ENCODE data around the gene STEAP4. TPM values are rescaled to one million over a fixed set of nuclear protein-coding genes. Genes with fewer than 3 reads are reported as not detected.

The STEAP4 gene
- total RNA-seq, 1 experiment from 2014 or later: 0.10 TPM

DNA sequence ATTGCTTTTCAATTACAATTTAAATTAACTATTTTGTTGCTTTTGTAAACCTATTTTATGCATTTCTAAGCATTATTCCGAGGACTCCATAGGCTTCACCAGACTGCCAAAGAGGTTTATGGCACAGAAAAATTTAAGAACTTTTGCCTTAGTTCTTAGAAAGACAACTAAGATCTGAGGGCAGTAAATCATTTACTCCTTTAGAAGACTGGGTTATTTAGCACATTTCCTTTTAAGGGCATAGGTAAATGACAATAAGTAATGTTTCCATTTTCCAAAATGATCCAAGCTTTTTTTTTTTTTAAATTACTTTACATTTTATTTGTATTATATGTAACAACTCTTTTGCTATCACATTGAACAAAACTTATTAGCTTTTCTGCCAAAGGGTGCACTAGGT, 15.0 kb upstream of the STEAP4 start:
- Histone ChIP-seq H3K27ac (ENCODE audit: low read length) (no peak overlapping the region), H3K4me1 (ENCODE audit: control insufficient read depth, insufficient read depth, low read length) (no peaks in the 10 kb centered on the region), H3K36me3 (ENCODE audit: control insufficient read depth, insufficient read depth, low read length) (no peaks in the 10 kb centered on the region), H3K27me3 (ENCODE audit: control insufficient read depth, insufficient read depth, low read length) (no peaks in the 10 kb centered on the region), H3K4me3 (ENCODE audit: low read depth in 2 of 2, low read length in 2 of 2) (no peak overlapping the region), H3K9me3 (ENCODE audit: control insufficient read depth, insufficient read depth, low read depth, low read length) (no peaks in the 10 kb centered on the region)
- in situ Hi-C loops (cut with HindIII; ENCODE audit: low pct_unique_long_range_greater_than_20kb, low sequenced_read_pairs): no loop called here
- POLR2A ChIA-PET: no interaction called here
- CTCF ChIA-PET: no interaction called here
- TF ChIP-seq TCF7L2 (IDR thresholded peaks at IDR 0.05; ENCODE audit: low read depth, low read length) (no peak), POLR2AphosphoS5 (IDR thresholded peaks at IDR 0.05; ENCODE audit: low read depth, low read length) (no peak), SIN3A (IDR thresholded peaks at IDR 0.05; ENCODE audit: borderline replicate concordance, insufficient read depth, low read depth, low read length) (no peak)
- TF ChIP-seq, protein P1, sequence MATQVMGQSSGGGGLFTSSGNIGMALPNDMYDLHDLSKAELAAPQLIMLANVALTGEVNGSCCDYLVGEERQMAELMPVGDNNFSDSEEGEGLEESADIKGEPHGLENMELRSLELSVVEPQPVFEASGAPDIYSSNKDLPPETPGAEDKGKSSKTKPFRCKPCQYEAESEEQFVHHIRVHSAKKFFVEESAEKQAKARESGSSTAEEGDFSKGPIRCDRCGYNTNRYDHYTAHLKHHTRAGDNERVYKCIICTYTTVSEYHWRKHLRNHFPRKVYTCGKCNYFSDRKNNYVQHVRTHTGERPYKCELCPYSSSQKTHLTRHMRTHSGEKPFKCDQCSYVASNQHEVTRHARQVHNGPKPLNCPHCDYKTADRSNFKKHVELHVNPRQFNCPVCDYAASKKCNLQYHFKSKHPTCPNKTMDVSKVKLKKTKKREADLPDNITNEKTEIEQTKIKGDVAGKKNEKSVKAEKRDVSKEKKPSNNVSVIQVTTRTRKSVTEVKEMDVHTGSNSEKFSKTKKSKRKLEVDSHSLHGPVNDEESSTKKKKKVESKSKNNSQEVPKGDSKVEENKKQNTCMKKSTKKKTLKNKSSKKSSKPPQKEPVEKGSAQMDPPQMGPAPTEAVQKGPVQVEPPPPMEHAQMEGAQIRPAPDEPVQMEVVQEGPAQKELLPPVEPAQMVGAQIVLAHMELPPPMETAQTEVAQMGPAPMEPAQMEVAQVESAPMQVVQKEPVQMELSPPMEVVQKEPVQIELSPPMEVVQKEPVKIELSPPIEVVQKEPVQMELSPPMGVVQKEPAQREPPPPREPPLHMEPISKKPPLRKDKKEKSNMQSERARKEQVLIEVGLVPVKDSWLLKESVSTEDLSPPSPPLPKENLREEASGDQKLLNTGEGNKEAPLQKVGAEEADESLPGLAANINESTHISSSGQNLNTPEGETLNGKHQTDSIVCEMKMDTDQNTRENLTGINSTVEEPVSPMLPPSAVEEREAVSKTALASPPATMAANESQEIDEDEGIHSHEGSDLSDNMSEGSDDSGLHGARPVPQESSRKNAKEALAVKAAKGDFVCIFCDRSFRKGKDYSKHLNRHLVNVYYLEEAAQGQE (IDR thresholded peaks at IDR 0.05; ENCODE audit: insufficient read depth in 1 of 2, low read depth in 2 of 2, low read length in 1 of 2): no peak
- TF ChIP-seq, protein P2, sequence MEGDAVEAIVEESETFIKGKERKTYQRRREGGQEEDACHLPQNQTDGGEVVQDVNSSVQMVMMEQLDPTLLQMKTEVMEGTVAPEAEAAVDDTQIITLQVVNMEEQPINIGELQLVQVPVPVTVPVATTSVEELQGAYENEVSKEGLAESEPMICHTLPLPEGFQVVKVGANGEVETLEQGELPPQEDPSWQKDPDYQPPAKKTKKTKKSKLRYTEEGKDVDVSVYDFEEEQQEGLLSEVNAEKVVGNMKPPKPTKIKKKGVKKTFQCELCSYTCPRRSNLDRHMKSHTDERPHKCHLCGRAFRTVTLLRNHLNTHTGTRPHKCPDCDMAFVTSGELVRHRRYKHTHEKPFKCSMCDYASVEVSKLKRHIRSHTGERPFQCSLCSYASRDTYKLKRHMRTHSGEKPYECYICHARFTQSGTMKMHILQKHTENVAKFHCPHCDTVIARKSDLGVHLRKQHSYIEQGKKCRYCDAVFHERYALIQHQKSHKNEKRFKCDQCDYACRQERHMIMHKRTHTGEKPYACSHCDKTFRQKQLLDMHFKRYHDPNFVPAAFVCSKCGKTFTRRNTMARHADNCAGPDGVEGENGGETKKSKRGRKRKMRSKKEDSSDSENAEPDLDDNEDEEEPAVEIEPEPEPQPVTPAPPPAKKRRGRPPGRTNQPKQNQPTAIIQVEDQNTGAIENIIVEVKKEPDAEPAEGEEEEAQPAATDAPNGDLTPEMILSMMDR (IDR thresholded peaks at IDR 0.05): no peak
- BruUV-seq (replicated peaks): no TSS peak
- intact Hi-C loops (cut with micrococcal nuclease; ENCODE audit: unreplicated experiment): no loop called here
- ATAC-seq (no peak), DNase-seq (ENCODE audit: low read depth, low spot score) (no peak)

DNA sequence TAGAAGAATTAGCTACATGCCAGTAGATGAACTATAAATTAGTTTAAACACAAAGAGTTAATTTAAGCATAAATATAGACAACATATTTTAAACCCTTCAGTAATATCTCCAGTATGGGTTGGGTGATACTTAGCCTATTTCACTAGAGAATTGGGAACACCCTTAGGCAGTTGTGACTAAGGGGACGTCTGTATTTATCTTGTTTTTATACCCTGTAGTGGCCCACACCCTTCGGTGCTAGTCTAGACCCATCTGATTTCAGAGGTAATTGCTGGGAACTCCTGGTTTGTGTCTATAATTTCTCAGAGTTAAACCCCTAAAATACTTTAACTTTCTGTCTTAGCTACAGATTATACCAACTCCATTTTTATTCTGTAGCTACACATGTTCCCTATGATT, 11.5 kb upstream of the STEAP4 start:
- intact Hi-C loops (cut with micrococcal nuclease; ENCODE audit: unreplicated experiment) (no loop called here), in situ Hi-C loops (cut with HindIII; ENCODE audit: low pct_unique_long_range_greater_than_20kb, low sequenced_read_pairs) (no loop called here)
- H3K9me3 ChIP-seq (ENCODE audit: control insufficient read depth, insufficient read depth, low read depth, low read length): no peaks in the 10 kb centered on the region
- H3K4me3 ChIP-seq (ENCODE audit: low read depth in 2 of 2, low read length in 2 of 2): no peak overlapping the region
- TF ChIP-seq POLR2AphosphoS5 (IDR thresholded peaks at IDR 0.05; ENCODE audit: low read depth, low read length): no peak
- TF ChIP-seq, protein P1 (IDR thresholded peaks at IDR 0.05; ENCODE audit: insufficient read depth in 1 of 2, low read depth in 2 of 2, low read length in 1 of 2): no peak
- TF ChIP-seq, protein P2 (IDR thresholded peaks at IDR 0.05): no peak
- no peak for TF ChIP-seq TCF7L2 (IDR thresholded peaks at IDR 0.05; ENCODE audit: low read depth, low read length)
- no peak for TF ChIP-seq SIN3A (IDR thresholded peaks at IDR 0.05; ENCODE audit: borderline replicate concordance, insufficient read depth, low read depth, low read length)
- no peaks in the 10 kb centered on the region for H3K27me3 ChIP-seq (ENCODE audit: control insufficient read depth, insufficient read depth, low read length)
- ChIA-PET POLR2A (no interaction called here), CTCF (no interaction called here)
- no peaks in the 10 kb centered on the region for H3K4me1 ChIP-seq (ENCODE audit: control insufficient read depth, insufficient read depth, low read length)
- H3K36me3 ChIP-seq (ENCODE audit: control insufficient read depth, insufficient read depth, low read length): no peaks in the 10 kb centered on the region
- H3K27ac ChIP-seq (ENCODE audit: low read length): no peak overlapping the region
- no TSS peak for BruUV-seq (replicated peaks)
- DNase-seq (ENCODE audit: low read depth, low spot score): no peak
- ATAC-seq: no peak

All from Panc1 (cell line).